ENCODE data around the gene EIF4G2.

Gene EIF4G2

GRCh38 chr11:10797531-10797930, 11.2 kb downstream of the EIF4G2 start:
- no peak overlapping the region for H3K4me3 ChIP-seq
- DNase-seq (ENCODE audit: low spot score) = no peak
- TF ChIP-seq CTCF (IDR thresholded peaks at IDR 0.05) = no peak
- H3K27ac ChIP-seq = no peak overlapping the region

GRCh38 chr11:10797001-10797400, 11.7 kb downstream of the EIF4G2 start:
- no peak for DNase-seq (ENCODE audit: low spot score)
- no peak overlapping the region for H3K4me3 ChIP-seq
- H3K27ac ChIP-seq = no peak overlapping the region
- no peak for TF ChIP-seq CTCF (IDR thresholded peaks at IDR 0.05)

- Histone ChIP-seq H3K4me3 (no peak overlapping the region), H3K27ac (no peak overlapping the region)
- no peak for DNase-seq (ENCODE audit: low spot score)
- no peak for TF ChIP-seq CTCF (IDR thresholded peaks at IDR 0.05)
These were observed 12.5 kb downstream of the EIF4G2 start for GRCh38 chr11:10796191-10796590.

- TF ChIP-seq CTCF (IDR thresholded peaks at IDR 0.05) = no peak
- H3K27ac ChIP-seq = no peak overlapping the region
- DNase-seq (ENCODE audit: low spot score) = no peak
- H3K4me3 ChIP-seq = no peak overlapping the region
These were observed 15.1 kb downstream of the EIF4G2 start for GRCh38 chr11:10793470-10794255.

- Histone ChIP-seq H3K27ac (no peak overlapping the region), H3K4me3 (peak overlapping the region; percentile 51)
- peak; percentile 89 for TF ChIP-seq CTCF (IDR thresholded peaks at IDR 0.05)
- DNase-seq (ENCODE audit: low spot score) = peak; percentile 89
These were observed 16.2 kb downstream of the EIF4G2 start for GRCh38 chr11:10792385-10793068.

GRCh38 chr11:10786451-10786850, 22.3 kb downstream of the EIF4G2 start:
- no peak overlapping the region for H3K27ac ChIP-seq
- H3K4me3 ChIP-seq = no peak overlapping the region
- TF ChIP-seq CTCF (IDR thresholded peaks at IDR 0.05) = no peak
- no peak for DNase-seq (ENCODE audit: low spot score)

- no peak for DNase-seq (ENCODE audit: low spot score)
- Histone ChIP-seq H3K4me3 (no peak overlapping the region), H3K27ac (no peak overlapping the region)
- no peak for TF ChIP-seq CTCF (IDR thresholded peaks at IDR 0.05)
These were observed 23.6 kb downstream of the EIF4G2 start for GRCh38 chr11:10785146-10785474.
